Ovary (tissue), 9 donors: ENCODE data around the gene PRKAG1. TPM values are rescaled to one million over a fixed set of nuclear protein-coding genes. Genes with fewer than 3 reads are reported as not detected.

Experiments used
- DNase-seq, 5 donors: peaks; one replicate each; pipeline ENCODE4 v3.0.0-alpha.2; 2019 to 2020
- H3K27ac ChIP-seq, 2 donors: fragments of 200-600 bp; one replicate each; pipeline versions ENCODE4 v1.5.1 to v1.8.0; 2019 to 2022
- H3K27me3 ChIP-seq: fragments of 200-600 bp; one replicate; pipeline ENCODE4 v1.8.0; 2022
- H3K36me3 ChIP-seq: fragments of 200-600 bp; sonication (generic); one replicate; pipeline ENCODE4 v1.5.1; 2019
- H3K4me1 ChIP-seq: one replicate; pipeline ENCODE4 v1.8.1; 2013; ENCODE audit warnings: mild to moderate bottlenecking, moderate library complexity; ENCODE audit not compliant: insufficient read depth
- H3K4me3 ChIP-seq: fragments of 200-600 bp; sonication (generic); one replicate; pipeline ENCODE4 v1.5.1; 2017
- H3K9me3 ChIP-seq, 2 donors: fragments of 200-600 bp in 1 of 2; sonication (generic) in 1 of 2; one replicate each; pipeline versions ENCODE4 v1.5.1 to v1.8.1; 2013 to 2019; ENCODE audit warnings: mild to moderate bottlenecking in 1 of 2, moderate library complexity in 1 of 2
- EP300 ChIP-seq: sonication (generic); formaldehyde crosslinking; IDR thresholded peaks from one replicate; pipeline ENCODE4 v1.6.1; 2017; ENCODE audit warnings: antibody characterized with exemption
- POLR2A ChIP-seq: fragments of 450-650 bp; IDR thresholded peaks from one replicate; pipeline ENCODE4 v1.6.1; 2017; ENCODE audit warnings: antibody characterized with exemption, mild to moderate bottlenecking, moderate library complexity
- WGBS, 3 donors: extraction: QIAGEN DNeasy Blood & Tissue Kit in 1 of 3; methylation state at CpG; one replicate each; pipeline versions ENCODE4 v1.1.5 to v1.1.7; 2013 to 2017; 5-methylcytosine and 5-hydroxymethylcytosine counted together
- intact Hi-C, 4 donors: fragments of 100-400 bp; cut with DNase I; formaldehyde crosslinking; loops; one replicate each; pipeline versions ENCODE4 v1.11.0 to v1.15.1; 2022 to 2023
- polyA plus RNA-seq, 2 donors: library from polyadenylated mRNA; stranded (reverse); fragments of 200-250 nt in 1 of 2; fragments of 350-450 nt in 1 of 2; fragmentation: Illumina TruSeq in 1 of 2; extraction: RNeasy Lipid Tissue Mini Kit (QIAGEN cat#74804) in 1 of 2; gene quantifications; one replicate each; pipeline ENCODE4 v1.2.3, GENCODE V29; 2013 to 2014
- total RNA-seq, 7 donors: library from RNA; depleted of rRNA in 2 of 7; stranded (reverse); fragments of >200 nt in 2 of 7; fragmentation: NEBNext Ultra II Directional in 3 of 7; extraction: Animal tissue kit (Norgen Biotek cat#: 25700) in 3 of 7; gene quantifications; one replicate each; pipeline versions ENCODE4 v1.1.0 to v1.2.4, GENCODE V29; 2016 to 2023
- TF ChIP-seq, protein P1 (sequence below), 3 donors: fragments of 450-650 bp in 2 of 3; fragments of 200-600 bp in 1 of 3; IDR thresholded peaks; one replicate each; pipeline versions ENCODE4 v1.5.1 to v1.8.0; 2016 to 2022; ENCODE audit warnings: antibody characterized with exemption in 3 of 3, mild to moderate bottlenecking in 1 of 3
- donor health status: DM: no; HTN: no; CAD: no; lungs with moderate emphysema.
- donor health status: DM: no; HTN: no; CAD: no.
- donor health status: Bipolar disorder and iron deficiency.
- donor health status: DM: yes; HTN: yes; CAD: no.
- donor health status: DM: no; HTN: no; CAD: no.
- donor health status: DM: yes; HTN: yes; CAD: no.

Gene PRKAG1
- total and polyA plus RNA-seq, 9 donors, result 25.6 to 98.5 (median 38.3) TPM

DNA sequence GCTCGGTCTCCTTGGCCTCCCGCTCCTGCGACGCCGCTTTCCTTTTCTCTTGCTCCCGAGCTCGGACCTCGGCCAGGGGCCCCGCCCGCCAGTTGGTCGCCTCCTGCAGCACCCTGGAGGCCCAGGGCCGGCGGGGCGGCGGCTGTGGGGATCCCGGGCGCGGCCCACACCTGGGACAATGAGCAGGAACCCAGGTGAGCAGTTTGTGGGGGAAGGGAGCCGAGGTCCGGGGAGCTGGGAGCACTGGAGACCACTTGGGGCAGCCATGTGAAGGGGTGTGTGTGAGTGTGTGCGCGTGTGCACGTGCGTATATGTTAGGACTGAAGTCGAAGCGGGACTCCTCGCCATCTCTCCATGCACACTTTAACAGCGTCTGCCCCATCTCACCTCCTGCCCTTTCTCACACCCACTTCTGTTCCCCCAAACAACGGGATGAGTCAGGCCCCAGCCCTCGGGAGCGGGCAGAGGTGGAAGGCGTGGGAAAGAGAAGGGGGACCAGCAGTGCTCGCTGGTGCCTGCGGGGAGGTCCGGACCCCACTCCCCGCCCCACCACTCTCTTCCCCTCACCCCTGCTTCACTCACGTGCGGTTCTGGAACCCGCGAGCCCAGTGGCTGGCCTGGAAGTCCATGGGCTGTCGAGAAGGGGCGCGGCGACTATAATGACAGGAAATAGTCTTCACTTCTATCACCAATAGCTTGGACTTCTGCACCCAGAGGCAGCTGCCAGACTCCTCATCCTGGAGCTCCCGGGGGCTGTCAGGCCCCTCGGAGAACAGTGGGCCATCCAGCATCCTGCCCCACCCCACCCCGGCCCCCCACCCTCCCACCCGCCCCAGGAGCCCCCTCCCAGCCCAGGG, 19.9 kb downstream of the PRKAG1 start:
- H3K4me1 ChIP-seq, result peaks cover 6% of the 10 kb centered on the region
- no peak overlapping the region for H3K27ac ChIP-seq
- 1% methylated on average over 45 to 48 of the region's 48 CpGs for WGBS, 3 donors
- H3K9me3 ChIP-seq, result no peaks in the 10 kb centered on the region
- H3K27me3 ChIP-seq, result no peaks in the 10 kb centered on the region
- H3K4me3 ChIP-seq, result peak overlapping the region; percentile 33
- intact Hi-C loops, result loop anchor here in 2 of 4 donors (5.0 to 10.0 kb wide), 2 partner anchors 134 to 146 kb away; partner anchors contain the start of genes DDX23 (in 1 of the 2) and RND1 (in 1 of the 2)
- no peak for DNase-seq
- H3K36me3 ChIP-seq, result no peaks in the 10 kb centered on the region
- TF ChIP-seq POLR2A (no peak), EP300 (no peak)
- TF ChIP-seq, protein P1, sequence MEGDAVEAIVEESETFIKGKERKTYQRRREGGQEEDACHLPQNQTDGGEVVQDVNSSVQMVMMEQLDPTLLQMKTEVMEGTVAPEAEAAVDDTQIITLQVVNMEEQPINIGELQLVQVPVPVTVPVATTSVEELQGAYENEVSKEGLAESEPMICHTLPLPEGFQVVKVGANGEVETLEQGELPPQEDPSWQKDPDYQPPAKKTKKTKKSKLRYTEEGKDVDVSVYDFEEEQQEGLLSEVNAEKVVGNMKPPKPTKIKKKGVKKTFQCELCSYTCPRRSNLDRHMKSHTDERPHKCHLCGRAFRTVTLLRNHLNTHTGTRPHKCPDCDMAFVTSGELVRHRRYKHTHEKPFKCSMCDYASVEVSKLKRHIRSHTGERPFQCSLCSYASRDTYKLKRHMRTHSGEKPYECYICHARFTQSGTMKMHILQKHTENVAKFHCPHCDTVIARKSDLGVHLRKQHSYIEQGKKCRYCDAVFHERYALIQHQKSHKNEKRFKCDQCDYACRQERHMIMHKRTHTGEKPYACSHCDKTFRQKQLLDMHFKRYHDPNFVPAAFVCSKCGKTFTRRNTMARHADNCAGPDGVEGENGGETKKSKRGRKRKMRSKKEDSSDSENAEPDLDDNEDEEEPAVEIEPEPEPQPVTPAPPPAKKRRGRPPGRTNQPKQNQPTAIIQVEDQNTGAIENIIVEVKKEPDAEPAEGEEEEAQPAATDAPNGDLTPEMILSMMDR (IDR thresholded peaks at IDR 0.05), result no peak

DNA sequence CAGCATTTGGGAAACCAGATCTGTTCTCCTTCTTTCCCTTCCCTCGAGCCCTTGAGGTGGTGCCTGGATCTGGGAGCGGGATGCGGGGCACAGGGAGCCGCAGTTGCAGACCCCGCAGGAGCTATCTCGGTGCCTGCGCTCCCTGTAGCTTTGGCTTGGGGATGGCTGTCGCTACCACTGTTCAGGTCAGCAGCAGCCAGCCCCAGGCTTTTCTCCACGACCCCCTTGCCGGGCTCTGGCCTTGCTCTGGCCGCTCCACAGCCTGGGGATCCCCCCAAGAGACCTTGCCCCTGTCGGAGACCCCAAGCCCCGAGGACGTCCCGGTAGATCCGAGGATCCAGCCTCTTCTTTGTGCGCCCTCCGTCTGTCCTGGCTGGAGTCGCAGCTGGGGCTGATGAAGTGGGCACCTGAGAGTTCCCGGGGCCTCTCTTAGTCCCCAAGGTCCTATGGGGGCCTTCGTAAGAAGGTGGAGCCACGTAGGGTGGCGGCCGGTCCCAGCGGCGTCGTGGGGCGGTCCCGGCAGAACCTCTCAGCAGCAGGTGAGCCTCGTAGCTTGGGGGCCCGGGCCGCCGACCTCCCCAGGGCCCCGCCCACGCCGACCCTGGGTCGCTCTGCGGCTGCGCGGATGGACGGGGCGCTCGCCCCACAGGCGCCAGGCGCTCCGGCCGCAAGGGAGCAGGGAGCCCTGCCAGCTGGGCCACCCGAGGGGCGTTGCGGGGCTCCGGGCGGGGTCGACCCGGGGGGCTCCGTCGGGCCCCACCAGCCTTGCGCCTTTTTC, 20.7 kb downstream of the PRKAG1 start:
- Histone ChIP-seq H3K4me1 (peaks cover 6% of the 10 kb centered on the region), H3K36me3 (no peaks in the 10 kb centered on the region), H3K4me3 (peak overlapping the region; percentile 33), H3K27me3 (no peaks in the 10 kb centered on the region), H3K27ac (no peak overlapping the region), H3K9me3 (no peaks in the 10 kb centered on the region)
- no peak for TF ChIP-seq EP300
- TF ChIP-seq, protein P1 (IDR thresholded peaks at IDR 0.05), result no peak
- TF ChIP-seq POLR2A, result no peak
- DNase-seq, result no peak
- 3 to 7% (median 5%) methylated on average over 34 to 57 of the region's 57 CpGs for WGBS, 3 donors
- intact Hi-C loops, result loop anchor here in 2 of 4 donors (5.0 to 10.0 kb wide), 2 partner anchors 133 to 146 kb away; partner anchors contain the start of genes DDX23 (in 1 of the 2) and RND1 (in 1 of the 2)

GRCh38 chr12:48996794-48997718, 21.5 kb downstream of the PRKAG1 start:
- Histone ChIP-seq H3K9me3 (no peaks in the 10 kb centered on the region), H3K4me3 (peak overlapping the region; percentile 36), H3K27me3 (no peaks in the 10 kb centered on the region), H3K27ac (no peak overlapping the region), H3K36me3 (no peaks in the 10 kb centered on the region), H3K4me1 (peaks cover 6% of the 10 kb centered on the region)
- DNase-seq, result peak; percentile 52 to 82 (median 67)
- WGBS, 3 donors, result 7 to 14% (median 12%) methylated on average over 64 to 71 of the region's 71 CpGs
- TF ChIP-seq, protein P1 (IDR thresholded peaks at IDR 0.05), result peak in 2 of 3 donors; percentile 43 to 47
- TF ChIP-seq POLR2A (no peak), EP300 (no peak)
- intact Hi-C loops, result loop anchor here in 2 of 4 donors (5.0 to 10.0 kb wide), 2 partner anchors 132 to 145 kb away; partner anchors contain the start of genes DDX23 (in 1 of the 2) and RND1 (in 1 of the 2)
